LNCaP clone FGC (cell line): ENCODE data around the gene IMPACT.
A peak's percentile ranks its signal among the peaks of the same experiment; 100 is the strongest.

Source experiments
- DNase-seq: peaks from one replicate; pipeline ENCODE4 v3.0.0-alpha.2; 2011; ENCODE audit warnings: low read depth
- H3K4me3 ChIP-seq: 2 replicates; pipeline ENCODE4 v1.5.1; 2011; ENCODE audit warnings: mild to moderate bottlenecking, low read depth, low read length, control low read depth
- TF ChIP-seq, protein P1 (sequence below): IDR thresholded peaks from 2 replicates; pipeline ENCODE4 v1.5.1; 2012; ENCODE audit warnings: mild to moderate bottlenecking; ENCODE audit not compliant: control insufficient read depth, insufficient read depth; ENCODE audit errors: extremely low read depth

The IMPACT gene, protein sequence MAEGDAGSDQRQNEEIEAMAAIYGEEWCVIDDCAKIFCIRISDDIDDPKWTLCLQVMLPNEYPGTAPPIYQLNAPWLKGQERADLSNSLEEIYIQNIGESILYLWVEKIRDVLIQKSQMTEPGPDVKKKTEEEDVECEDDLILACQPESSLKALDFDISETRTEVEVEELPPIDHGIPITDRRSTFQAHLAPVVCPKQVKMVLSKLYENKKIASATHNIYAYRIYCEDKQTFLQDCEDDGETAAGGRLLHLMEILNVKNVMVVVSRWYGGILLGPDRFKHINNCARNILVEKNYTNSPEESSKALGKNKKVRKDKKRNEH

DNA sequence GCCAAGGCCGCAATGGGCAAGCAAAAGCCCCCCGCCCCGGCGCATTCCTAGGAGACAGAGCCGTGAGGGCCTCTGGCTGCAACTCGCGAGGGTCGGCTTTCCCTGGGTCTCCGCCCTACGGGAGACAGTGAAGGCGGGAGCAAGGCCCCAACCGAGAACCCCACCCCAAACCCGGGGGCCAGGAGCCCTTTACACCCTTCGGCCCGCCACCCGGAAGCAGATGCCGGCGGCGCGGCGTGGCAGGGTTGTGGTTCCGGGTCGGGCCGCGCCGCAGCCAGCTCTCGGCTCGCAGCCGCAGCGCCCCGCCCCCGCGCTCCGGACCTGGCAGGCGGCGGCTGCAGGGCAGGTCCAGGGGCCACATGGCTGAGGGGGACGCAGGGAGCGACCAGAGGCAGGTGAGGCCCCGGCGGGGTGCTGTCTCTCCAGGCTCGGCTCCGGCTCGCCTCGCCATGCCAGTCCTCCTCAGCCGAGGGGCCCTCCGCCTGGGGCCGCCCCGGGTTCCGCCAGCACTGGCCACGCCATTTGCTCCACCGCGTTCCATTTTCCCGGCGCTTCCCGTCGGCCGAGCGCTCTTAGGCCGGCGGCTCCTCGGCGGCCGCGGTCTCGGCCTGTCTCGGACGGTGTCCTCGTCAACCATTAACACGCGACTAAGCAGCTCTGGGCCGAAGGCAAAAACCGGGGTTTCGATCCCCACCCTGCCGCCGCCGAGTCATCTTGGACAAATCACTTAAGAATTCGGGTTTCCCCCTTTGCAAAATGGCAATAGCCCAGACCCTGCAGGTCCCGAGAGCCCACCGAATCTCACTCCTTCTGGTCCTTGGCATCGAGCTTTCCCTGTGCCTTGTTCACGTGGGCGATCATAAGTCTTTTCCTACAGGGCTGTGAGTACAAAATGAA lies at the start of gene IMPACT:
Gene IMPACT (plus strand): TSS at position 273 of the 897 bp plus-strand sequence. CDS start 87 bp downstream, at position 360.
- TF ChIP-seq, protein P1, sequence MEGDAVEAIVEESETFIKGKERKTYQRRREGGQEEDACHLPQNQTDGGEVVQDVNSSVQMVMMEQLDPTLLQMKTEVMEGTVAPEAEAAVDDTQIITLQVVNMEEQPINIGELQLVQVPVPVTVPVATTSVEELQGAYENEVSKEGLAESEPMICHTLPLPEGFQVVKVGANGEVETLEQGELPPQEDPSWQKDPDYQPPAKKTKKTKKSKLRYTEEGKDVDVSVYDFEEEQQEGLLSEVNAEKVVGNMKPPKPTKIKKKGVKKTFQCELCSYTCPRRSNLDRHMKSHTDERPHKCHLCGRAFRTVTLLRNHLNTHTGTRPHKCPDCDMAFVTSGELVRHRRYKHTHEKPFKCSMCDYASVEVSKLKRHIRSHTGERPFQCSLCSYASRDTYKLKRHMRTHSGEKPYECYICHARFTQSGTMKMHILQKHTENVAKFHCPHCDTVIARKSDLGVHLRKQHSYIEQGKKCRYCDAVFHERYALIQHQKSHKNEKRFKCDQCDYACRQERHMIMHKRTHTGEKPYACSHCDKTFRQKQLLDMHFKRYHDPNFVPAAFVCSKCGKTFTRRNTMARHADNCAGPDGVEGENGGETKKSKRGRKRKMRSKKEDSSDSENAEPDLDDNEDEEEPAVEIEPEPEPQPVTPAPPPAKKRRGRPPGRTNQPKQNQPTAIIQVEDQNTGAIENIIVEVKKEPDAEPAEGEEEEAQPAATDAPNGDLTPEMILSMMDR: no peak
- peak within 1 kb of the TSS; percentile 83 for H3K4me3 ChIP-seq
- DNase-seq: peak; percentile 28

DNA sequence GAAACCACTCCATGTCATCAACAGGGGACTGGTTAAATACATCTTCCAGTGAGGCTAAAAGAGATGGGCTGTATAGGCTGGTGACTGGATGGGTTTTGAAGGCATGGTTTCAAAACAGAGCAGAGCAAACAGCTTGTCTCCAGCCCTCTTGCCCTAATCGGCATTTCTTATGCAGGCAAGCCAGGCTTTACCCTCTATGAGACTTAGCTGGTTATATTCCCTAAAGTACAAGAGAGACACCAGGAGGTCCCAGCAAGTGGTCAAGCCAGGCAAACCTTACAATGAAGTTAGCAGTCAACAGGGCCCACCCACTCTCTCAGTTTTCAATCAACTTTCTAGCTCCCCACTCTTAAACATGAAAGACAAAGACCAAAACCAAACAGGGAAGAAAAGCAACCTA lies 47.9 kb upstream of the IMPACT start:
- no peak for DNase-seq
- TF ChIP-seq, protein P1: no peak
- H3K4me3 ChIP-seq: no peak overlapping the region

DNA sequence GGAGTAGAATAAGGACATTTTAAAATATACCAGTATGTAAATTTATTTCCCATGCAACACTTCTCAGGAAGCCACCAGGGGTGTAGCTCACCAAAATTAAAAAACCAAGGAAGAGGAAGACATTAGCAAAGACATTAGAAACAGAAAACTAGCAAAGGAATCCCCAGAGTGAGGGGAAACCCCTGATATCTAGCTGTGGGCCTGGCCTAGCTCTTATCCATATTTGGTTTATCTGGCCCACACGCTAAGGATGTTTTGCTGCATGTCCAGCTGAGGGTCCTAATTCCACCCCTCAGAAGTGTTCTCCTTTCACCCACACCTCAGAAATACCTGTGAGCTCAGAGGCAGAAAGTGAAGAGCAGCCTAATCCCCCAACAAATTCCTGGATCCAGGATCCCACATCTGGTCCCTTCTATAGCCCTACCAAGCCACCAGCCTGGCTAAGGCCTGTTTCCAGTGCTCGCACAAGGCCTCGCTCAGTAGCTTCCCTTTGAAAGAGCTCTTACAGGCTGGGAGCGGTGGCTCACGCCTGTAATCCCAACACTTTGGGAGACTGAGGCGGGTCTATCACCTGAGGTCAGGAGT lies 46.2 kb upstream of the IMPACT start:
- H3K4me3 ChIP-seq: no peak overlapping the region
- TF ChIP-seq, protein P1: no peak
- no peak for DNase-seq

DNA sequence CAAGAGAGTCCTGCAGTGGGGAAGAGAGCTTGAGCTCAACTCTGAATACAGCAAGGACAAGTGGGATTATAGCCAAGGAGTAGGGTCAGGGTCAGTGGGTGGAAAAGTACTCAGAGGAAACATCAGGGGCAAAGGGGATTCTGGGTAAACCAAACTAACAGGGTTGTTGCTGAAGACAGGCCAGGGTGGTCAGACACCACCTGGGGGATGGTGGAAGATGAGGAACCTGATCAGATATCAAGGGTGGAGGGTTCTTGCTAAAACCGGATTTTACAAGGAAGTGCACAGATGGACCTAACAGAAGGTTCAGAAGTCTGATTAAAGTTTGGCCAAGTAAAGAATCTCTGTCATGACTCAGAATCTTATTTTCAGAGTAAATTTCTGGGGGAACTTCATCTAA lies 45.3 kb upstream of the IMPACT start:
- H3K4me3 ChIP-seq: no peak overlapping the region
- TF ChIP-seq, protein P1: no peak
- no peak for DNase-seq

DNA sequence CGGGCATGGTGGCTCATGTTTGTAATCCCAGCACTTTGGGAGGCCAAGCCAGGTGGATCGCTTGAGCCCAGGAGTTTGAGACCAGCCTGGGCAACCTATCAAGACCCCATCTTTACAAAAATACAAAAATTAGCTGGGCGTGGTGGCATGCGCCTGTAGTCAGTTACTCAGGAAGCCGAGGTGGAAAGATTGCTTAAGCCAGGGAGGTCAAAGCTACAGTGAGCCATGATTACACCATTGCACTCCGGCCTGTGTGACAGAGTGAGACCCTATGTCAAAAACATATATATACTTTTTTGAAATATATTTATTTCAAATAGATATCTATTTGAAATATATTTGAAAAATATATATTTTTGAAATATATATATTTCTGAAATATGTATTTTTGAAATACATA lies 39.8 kb upstream of the IMPACT start:
- no peak overlapping the region for H3K4me3 ChIP-seq
- TF ChIP-seq, protein P1: no peak
- DNase-seq: no peak

DNA sequence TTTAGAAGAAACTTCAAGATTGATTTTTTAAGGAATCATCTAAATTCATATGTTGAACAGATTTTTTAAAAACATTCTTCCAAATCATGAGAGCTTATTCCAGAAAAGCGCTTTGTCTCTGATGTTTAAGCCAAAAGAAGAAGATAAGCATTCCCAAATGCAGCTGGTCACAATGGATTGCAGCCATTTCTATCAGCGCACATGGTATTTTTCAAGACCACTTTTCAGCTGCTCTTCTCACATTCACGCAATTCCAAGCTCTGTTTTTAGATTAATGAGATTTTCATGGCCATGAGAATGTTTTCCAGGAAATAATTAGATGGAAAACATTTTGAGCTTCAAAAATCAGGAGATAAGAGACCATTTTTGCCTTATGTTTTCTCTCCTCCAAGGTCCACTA lies 37.5 kb upstream of the IMPACT start:
- TF ChIP-seq, protein P1: no peak
- DNase-seq: no peak
- H3K4me3 ChIP-seq: no peak overlapping the region
